ENCODE results near the gene RGS3. TPM values are rescaled to one million over a fixed set of nuclear protein-coding genes. Genes with fewer than 3 reads are reported as not detected.

RGS3 gene
- total RNA-seq, 1 experiment from 2014 or later = 39.4 TPM

DNA sequence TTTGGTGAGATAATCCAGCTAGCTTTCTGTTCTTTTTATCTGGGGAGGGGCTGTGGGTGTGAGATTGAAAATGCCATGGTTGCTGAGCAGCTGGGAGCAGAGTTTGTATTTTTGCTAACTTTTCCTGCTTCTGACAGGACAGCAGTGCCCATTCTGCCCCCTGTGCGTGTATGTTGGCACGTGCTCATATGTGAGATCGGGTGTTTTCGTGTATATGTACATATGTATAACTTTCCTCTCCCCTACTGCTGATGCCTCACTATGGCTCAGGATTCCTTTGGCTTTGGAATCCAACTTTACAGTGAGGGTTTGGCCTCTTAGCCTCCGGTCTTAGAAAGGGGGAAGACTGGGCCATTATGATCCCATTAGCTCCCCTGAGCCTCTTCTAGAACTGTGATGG is 38.3 kb downstream of the RGS3 start (continued):
- TF ChIP-seq FOSL1 (IDR thresholded peaks at IDR 0.05; ENCODE audit: low read depth) = no peak
- no peak for TF ChIP-seq REST (IDR thresholded peaks at IDR 0.05; ENCODE audit: low read depth)
- no peak for TF ChIP-seq ZFX (IDR thresholded peaks at IDR 0.05)

- H3K9ac ChIP-seq (ENCODE audit: low read length) = no peak overlapping the region
- CTCF ChIA-PET = no interaction called here
Observed at GRCh38 chr9:113502427-113503034, 39.0 kb downstream of the RGS3 start.

More at GRCh38 chr9:113502427-113503034, 39.0 kb downstream of the RGS3 start:
- Histone ChIP-seq H3K27me3 (ENCODE audit: insufficient read depth, low read length) (no peaks in the 10 kb centered on the region), H3K9me3 (ENCODE audit: control insufficient read depth in 1 of 2, insufficient read depth in 1 of 2, low read depth in 1 of 2, low read length in 2 of 2) (no peaks in the 10 kb centered on the region), H3K36me3 (ENCODE audit: control insufficient read depth in 1 of 2, insufficient read depth in 2 of 2, low read length in 2 of 2) (peaks cover 5 to 20% of the 10 kb centered on the region in 2 experiments), H3K27ac (ENCODE audit: low read depth, low read length) (no peak overlapping the region), H3K4me2 (ENCODE audit: low read length) (no peak overlapping the region), H3K9me2 (ENCODE audit: insufficient read depth) (no peaks in the 10 kb centered on the region), H2AFZ (ENCODE audit: low read depth, low read length, poor library complexity, severe bottlenecking) (no peak overlapping the region), H4K20me1 (ENCODE audit: insufficient read depth) (no peaks in the 10 kb centered on the region), H3K4me1 (ENCODE audit: control insufficient read depth in 1 of 2, insufficient read depth in 2 of 2, low read length in 2 of 2) (peaks cover 0 to 5% of the 10 kb centered on the region in 2 experiments; a peak in 1 of 4 replicates), H3K4me3 (replicated peaks in 1 of 2; ENCODE audit: low read depth in 1 of 2, low read length in 2 of 2) (no peak overlapping the region), H3K79me2 (ENCODE audit: insufficient read depth, low read length) (no peaks in the 10 kb centered on the region)
- DNase-seq (ENCODE audit: low read depth, low spot score) = no peak
- no peak for TF ChIP-seq SP1 (IDR thresholded peaks at IDR 0.05; ENCODE audit: low read depth)
- no peak for TF ChIP-seq CEBPB (IDR thresholded peaks at IDR 0.05; ENCODE audit: low read depth)
- no peak for TF ChIP-seq ZNF274 (IDR thresholded peaks at IDR 0.05; ENCODE audit: low read depth, low read length)
- TF ChIP-seq TCF7L2 (IDR thresholded peaks at IDR 0.05; ENCODE audit: borderline replicate concordance, extremely low read depth, insufficient read depth, insufficient read length) = no peak
- no peak for TF ChIP-seq JUND (IDR thresholded peaks at IDR 0.05)
- no peak for TF ChIP-seq FOSL1 (IDR thresholded peaks at IDR 0.05; ENCODE audit: low read depth)
- no peak for TF ChIP-seq YY1 (IDR thresholded peaks at IDR 0.05; ENCODE audit: extremely low read depth, insufficient replicate concordance, low read depth, low read length)
- TF ChIP-seq CBX3 (IDR thresholded peaks at IDR 0.05; ENCODE audit: low read depth) = no peak
- TF ChIP-seq, protein P1, sequence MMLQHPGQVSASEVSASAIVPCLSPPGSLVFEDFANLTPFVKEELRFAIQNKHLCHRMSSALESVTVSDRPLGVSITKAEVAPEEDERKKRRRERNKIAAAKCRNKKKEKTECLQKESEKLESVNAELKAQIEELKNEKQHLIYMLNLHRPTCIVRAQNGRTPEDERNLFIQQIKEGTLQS (IDR thresholded peaks at IDR 0.05) = no peak
- TF ChIP-seq ZFX (IDR thresholded peaks at IDR 0.05) = no peak
- no peak for TF ChIP-seq RAD21 (IDR thresholded peaks at IDR 0.05; ENCODE audit: low read depth)
- ChIA-PET RAD21 (ENCODE audit: low non-redundant PET in 1 of 2, low total read pairs in 2 of 2, uncharacterized antibody in 2 of 2, unreplicated experiment in 2 of 2) (no interaction called here), POLR2A (no interaction called here)
- intact Hi-C loops (cut with micrococcal nuclease) = no loop called here
- BruUV-seq (replicated peaks) = no TSS peak
- no peak for ATAC-seq
